K562 (cell line): Measurements from ENCODE around the gene SDR42E2. TPM values are rescaled to one million over a fixed set of nuclear protein-coding genes. Genes with fewer than 3 reads are reported as not detected.

Experiments
- ARNT ChIP-seq, 2 experiments: fragments of 450-650 bp; IDR thresholded peaks; 2 replicates each; pipeline ENCODE4 v1.6.1; 2016; ENCODE audit warnings: mild to moderate bottlenecking in 1 of 2
- BRF1 ChIP-seq: IDR thresholded peaks from 3 replicates; pipeline ENCODE4 v1.6.1; 2011; ENCODE audit warnings: borderline replicate concordance, mild to moderate bottlenecking; ENCODE audit not compliant: insufficient read length; ENCODE audit errors: extremely low read depth
- CBFA2T3 ChIP-seq: fragments of 450-650 bp; IDR thresholded peaks from 2 replicates; pipeline ENCODE4 v1.6.1; 2017
- ESRRA ChIP-seq: fragments of 450-650 bp; IDR thresholded peaks from 2 replicates; pipeline ENCODE4 v1.6.1; 2014; ENCODE audit warnings: low read depth, mild to moderate bottlenecking, moderate library complexity, borderline replicate concordance
- ETV1 ChIP-seq: fragments of 450-650 bp; conservative IDR thresholded peaks from 2 replicates; pipeline ENCODE4 v1.6.1; 2016; ENCODE audit warnings: missing genetic modification characterization, control low read depth, low read depth, missing compliant biosample characterization
- FOXA3 ChIP-seq, 2 experiments: fragments of 450-650 bp in 1 of 2; sonication (generic) in 1 of 2; formaldehyde crosslinking; IDR thresholded peaks in 1 of 2; conservative IDR thresholded peaks in 1 of 2; 2 replicates each; pipeline versions ENCODE4 v1.4.0 to v1.8.0; 2020 to 2022; ENCODE audit warnings: mild to moderate bottlenecking in 2 of 2, missing genetic modification reagents in 1 of 2
- HMGN3 ChIP-seq: IDR thresholded peaks from 2 replicates; pipeline ENCODE4 v1.6.1; 2011; ENCODE audit warnings: borderline replicate concordance, low read depth, mild to moderate bottlenecking, mixed read lengths, low read length; ENCODE audit not compliant: insufficient read length; ENCODE audit errors: extremely low read depth
- LEF1 ChIP-seq: fragments of 450-650 bp; IDR thresholded peaks from 2 replicates; pipeline ENCODE4 v1.6.1; 2016; ENCODE audit warnings: mild to moderate bottlenecking
- MECOM ChIP-seq: fragments of 250-450 bp; sonication (Bioruptor Pico); IDR thresholded peaks from 2 replicates; pipeline ENCODE4 v1.8.0; 2022; ENCODE audit warnings: inconsistent platforms
- NBN ChIP-seq: fragments of 450-650 bp; IDR thresholded peaks from 2 replicates; pipeline ENCODE4 v1.6.1; 2016; ENCODE audit warnings: low read depth, mild to moderate bottlenecking
- PCBP2 ChIP-seq: fragments of 200-400 bp; formaldehyde crosslinking; IDR thresholded peaks from 2 replicates; pipeline ENCODE4 v1.6.1; 2018; ENCODE audit warnings: low read length, low read depth, mild to moderate bottlenecking, moderate library complexity; ENCODE audit not compliant: poor library complexity, severe bottlenecking
- RBM25 ChIP-seq: fragments of 200-400 bp; formaldehyde crosslinking; IDR thresholded peaks from 2 replicates; pipeline ENCODE4 v1.6.1; 2018; ENCODE audit warnings: low read length, low read depth, moderate library complexity; ENCODE audit not compliant: severe bottlenecking
- RFX1 ChIP-seq: fragments of 450-650 bp; IDR thresholded peaks from 2 replicates; pipeline ENCODE4 v1.6.1; 2016; ENCODE audit warnings: mild to moderate bottlenecking, moderate library complexity
- SOX6 ChIP-seq: fragments of 450-650 bp; IDR thresholded peaks from 2 replicates; pipeline ENCODE4 v1.6.1; 2014; ENCODE audit warnings: mild to moderate bottlenecking
- SP2 ChIP-seq: IDR thresholded peaks from 2 replicates; pipeline ENCODE4 v1.6.1; 2011; ENCODE audit warnings: mild to moderate bottlenecking, low read depth, low read length, moderate library complexity; ENCODE audit not compliant: poor library complexity, severe bottlenecking; ENCODE audit errors: extremely low read depth
- TAL1 ChIP-seq: fragments of 450-650 bp; IDR thresholded peaks from 2 replicates; pipeline ENCODE4 v1.6.1; 2016; ENCODE audit warnings: mild to moderate bottlenecking
- U2AF1 ChIP-seq: fragments of 200-400 bp; formaldehyde crosslinking; optimal IDR thresholded peaks from 2 replicates; pipeline ENCODE3; 2017; ENCODE audit warnings: mild to moderate bottlenecking, low read depth, low read length, moderate library complexity
- YY1 ChIP-seq, 3 experiments: IDR thresholded peaks; 2 replicates each; pipeline ENCODE4 v1.6.1; 2011; ENCODE audit warnings: low read length in 2 of 3, mild to moderate bottlenecking in 2 of 3, moderate library complexity in 2 of 3, borderline replicate concordance in 1 of 3, control low read depth in 1 of 3, low read depth in 1 of 3; ENCODE audit not compliant: insufficient read depth in 3 of 3, insufficient replicate concordance in 2 of 3, control insufficient read depth in 1 of 3, insufficient read length in 1 of 3; ENCODE audit errors: extremely low read depth in 1 of 3
- ZC3H11A ChIP-seq: IDR thresholded peaks from 2 replicates; pipeline ENCODE4 v1.6.1; 2012; ENCODE audit warnings: low read depth, low read length, improper control_type of control experiment
- ZHX1 ChIP-seq: fragments of 150-350 bp; conservative IDR thresholded peaks from 2 replicates; pipeline ENCODE4 v1.6.1; 2014; ENCODE audit warnings: low read length
- ZNF24 ChIP-seq: fragments of 450-650 bp; IDR thresholded peaks from 2 replicates; pipeline ENCODE4 v1.6.1; 2016
- ZNF431 ChIP-seq: sonication (generic); formaldehyde crosslinking; IDR thresholded peaks from 2 replicates; pipeline ENCODE4 v1.8.0; 2022; ENCODE audit warnings: mild to moderate bottlenecking, missing genetic modification reagents
- ZSCAN29 ChIP-seq: fragments of 450-650 bp; IDR thresholded peaks from 2 replicates; pipeline ENCODE4 v1.6.1; 2017
- polyA plus RNA-seq, 8 experiments: library from polyadenylated mRNA; depleted of rRNA in 4 of 8; stranded (reverse) in 5 of 8; unstranded in 3 of 8; fragments of >200 nt; fragmentation: Nextera tagmentation in 2 of 8; fragmentation: Illumina TruSeq in 1 of 8; extraction: Ambion mirVana in 2 of 8; extraction: Trizol in 1 of 8; gene quantifications; 2 replicates each; pipeline versions ENCODE4 v1.2.1 to v1.2.3, GENCODE V29; 2011 to 2014; ENCODE audit warnings: inconsistent platforms in 1 of 8, missing spikeins in 1 of 8
- total RNA-seq, 7 experiments: library from RNA; depleted of rRNA in 6 of 7; stranded (reverse); fragments of >200 nt in 6 of 7; fragmentation: Illumina TruSeq in 2 of 7; extraction: Trizol in 2 of 7; gene quantifications; 2 replicates each; pipeline versions ENCODE4 v1.2.1 to v1.2.3, GENCODE V29; 2011 to 2021; ENCODE audit warnings: low replicate concordance in 1 of 7
- TF ChIP-seq, protein P1 (sequence below): sonication (generic); formaldehyde crosslinking; IDR thresholded peaks from 2 replicates; pipeline ENCODE4 v1.8.1; 2023; ENCODE audit warnings: mild to moderate bottlenecking, missing genetic modification reagents, moderate library complexity

Gene SDR42E2
- total and polyA plus RNA-seq, 9 of the 15 experiments (the other 6 are each of a cell fraction or from before 2014, with no cell fraction given): 0.03 to 0.07 (median 0.04) TPM; not detected in 4

- TF ChIP-seq LEF1 (no peak), ETV1 (tag) (peak; percentile 98), ZNF24 (peak; percentile 83), TAL1 (no peak), ZNF431 (CRISPR knock-in tag) (0 out of 2 replicates have a peak, but pooled peaks have one; percentile 53), ESRRA (peak; percentile 69), YY1 (IDR thresholded peaks at IDR 0.05; ENCODE audit: borderline replicate concordance in 1 of 3, control insufficient read depth in 1 of 3, extremely low read depth in 1 of 3, insufficient read depth in 3 of 3, insufficient read length in 1 of 3, insufficient replicate concordance in 2 of 3, low read depth in 1 of 3, low read length in 2 of 3) (peak; percentile 19 to 87 (median 82)), SOX6 (peak; percentile 82), MECOM (CRISPR knock-in tag) (no peak), ZSCAN29 (no peak), U2AF1 (peak; percentile 83), HMGN3 (peak; percentile 96), ARNT (IDR thresholded peaks at IDR 0.05) (no peak; a peak in 1 of 4 replicates), ZC3H11A (no peak), CBFA2T3 (peak; percentile 22; the same call in 1 of the 2 replicates), RBM25 (peak; percentile 37), NBN (0 out of 2 replicates have a peak, but pooled peaks have one; percentile 61), FOXA3 (CRISPR knock-in tag; conservative IDR thresholded peaks at IDR 0.05 in 1 of 2, IDR thresholded peaks at IDR 0.05 in 1 of 2) (peak; percentile 69 to 93), RFX1 (no peak), SP2 (no peak), BRF1 (no peak), ZHX1 (peak; percentile 63; the same call in 1 of the 2 replicates), PCBP2 (peak; percentile 47)
- TF ChIP-seq, protein P1, sequence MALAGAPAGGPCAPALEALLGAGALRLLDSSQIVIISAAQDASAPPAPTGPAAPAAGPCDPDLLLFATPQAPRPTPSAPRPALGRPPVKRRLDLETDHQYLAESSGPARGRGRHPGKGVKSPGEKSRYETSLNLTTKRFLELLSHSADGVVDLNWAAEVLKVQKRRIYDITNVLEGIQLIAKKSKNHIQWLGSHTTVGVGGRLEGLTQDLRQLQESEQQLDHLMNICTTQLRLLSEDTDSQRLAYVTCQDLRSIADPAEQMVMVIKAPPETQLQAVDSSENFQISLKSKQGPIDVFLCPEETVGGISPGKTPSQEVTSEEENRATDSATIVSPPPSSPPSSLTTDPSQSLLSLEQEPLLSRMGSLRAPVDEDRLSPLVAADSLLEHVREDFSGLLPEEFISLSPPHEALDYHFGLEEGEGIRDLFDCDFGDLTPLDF (CRISPR knock-in tag): peak; percentile 80; the same call in 1 of the 2 replicates
These were observed 43.9 kb downstream of the SDR42E2 start, which contains the start of gene EEF2K (continued) for GRCh38 chr16:22206013-22206841.
